ENCODE measurements around the gene WNT1.

WNT1 gene

DNA sequence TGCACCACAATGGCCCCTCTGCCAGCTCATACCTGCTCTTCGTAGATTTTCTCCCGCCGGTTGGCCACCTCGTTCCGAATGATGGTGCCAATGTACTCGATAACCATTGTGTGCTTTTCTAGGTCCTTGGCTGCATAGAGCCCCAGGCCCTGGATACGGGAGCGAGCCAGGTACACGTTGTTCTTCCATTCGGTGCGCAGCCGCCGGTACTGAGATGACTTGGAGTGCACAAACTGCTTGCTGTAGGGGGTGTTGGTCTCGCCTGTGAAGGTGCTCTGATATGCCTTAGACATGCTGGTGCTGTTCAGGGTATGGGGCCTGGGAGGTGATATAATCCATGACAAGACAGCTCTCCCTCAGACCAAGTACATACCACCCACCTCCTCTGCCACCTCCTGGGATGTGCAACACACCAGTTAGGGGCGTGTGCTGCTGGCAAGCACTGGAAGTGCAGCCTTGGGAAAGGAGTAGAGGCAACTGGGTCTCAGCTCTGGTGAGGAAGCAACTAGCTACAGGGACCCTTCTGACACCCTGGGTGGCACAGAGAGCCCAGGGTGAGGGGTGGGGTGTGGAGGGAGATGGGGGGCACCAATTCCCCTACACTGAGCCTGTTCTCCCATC, 44.5 kb downstream of the WNT1 start:
- no peaks in the 10 kb centered on the region for H3K79me2 ChIP-seq (ENCODE audit: insufficient read depth, low read length)
- no peaks in the 10 kb centered on the region for H3K9me3 ChIP-seq (ENCODE audit: low read length)
- H4K20me1 ChIP-seq (ENCODE audit: insufficient read depth, low read length): no peaks in the 10 kb centered on the region
- peaks cover 4% of the 10 kb centered on the region; the same call in 1 of the 2 replicates for H3F3A ChIP-seq (ENCODE audit: insufficient read depth, low read length)
- H3K27me3 ChIP-seq (ENCODE audit: insufficient read depth, low read length): no peaks in the 10 kb centered on the region
- H3K9ac ChIP-seq (ENCODE audit: low read length): no peak overlapping the region
- H3K9me2 ChIP-seq (ENCODE audit: low read depth, low read length): no peaks in the 10 kb centered on the region
- no peak overlapping the region for H3K27ac ChIP-seq (ENCODE audit: low read depth, low read length, poor library complexity, severe bottlenecking)
- peaks cover 70% of the 10 kb centered on the region for H3K36me3 ChIP-seq (ENCODE audit: insufficient read depth, low read length)
- TF ChIP-seq EZH2 (IDR thresholded peaks at IDR 0.05; ENCODE audit: borderline replicate concordance, low read length): no peak
- TF ChIP-seq, protein P1, sequence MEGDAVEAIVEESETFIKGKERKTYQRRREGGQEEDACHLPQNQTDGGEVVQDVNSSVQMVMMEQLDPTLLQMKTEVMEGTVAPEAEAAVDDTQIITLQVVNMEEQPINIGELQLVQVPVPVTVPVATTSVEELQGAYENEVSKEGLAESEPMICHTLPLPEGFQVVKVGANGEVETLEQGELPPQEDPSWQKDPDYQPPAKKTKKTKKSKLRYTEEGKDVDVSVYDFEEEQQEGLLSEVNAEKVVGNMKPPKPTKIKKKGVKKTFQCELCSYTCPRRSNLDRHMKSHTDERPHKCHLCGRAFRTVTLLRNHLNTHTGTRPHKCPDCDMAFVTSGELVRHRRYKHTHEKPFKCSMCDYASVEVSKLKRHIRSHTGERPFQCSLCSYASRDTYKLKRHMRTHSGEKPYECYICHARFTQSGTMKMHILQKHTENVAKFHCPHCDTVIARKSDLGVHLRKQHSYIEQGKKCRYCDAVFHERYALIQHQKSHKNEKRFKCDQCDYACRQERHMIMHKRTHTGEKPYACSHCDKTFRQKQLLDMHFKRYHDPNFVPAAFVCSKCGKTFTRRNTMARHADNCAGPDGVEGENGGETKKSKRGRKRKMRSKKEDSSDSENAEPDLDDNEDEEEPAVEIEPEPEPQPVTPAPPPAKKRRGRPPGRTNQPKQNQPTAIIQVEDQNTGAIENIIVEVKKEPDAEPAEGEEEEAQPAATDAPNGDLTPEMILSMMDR (IDR thresholded peaks at IDR 0.05; ENCODE audit: low read length): no peak
- no peak overlapping the region for H3K4me2 ChIP-seq (ENCODE audit: low read length)
- peaks cover 17% of the 10 kb centered on the region for H3K4me1 ChIP-seq (ENCODE audit: insufficient read depth, low read length, severe bottlenecking)
- no peak overlapping the region for H2AFZ ChIP-seq (ENCODE audit: low read length)
- H3K4me3 ChIP-seq (ENCODE audit: low read depth, low read length, poor library complexity, severe bottlenecking): no peak overlapping the region

DNA sequence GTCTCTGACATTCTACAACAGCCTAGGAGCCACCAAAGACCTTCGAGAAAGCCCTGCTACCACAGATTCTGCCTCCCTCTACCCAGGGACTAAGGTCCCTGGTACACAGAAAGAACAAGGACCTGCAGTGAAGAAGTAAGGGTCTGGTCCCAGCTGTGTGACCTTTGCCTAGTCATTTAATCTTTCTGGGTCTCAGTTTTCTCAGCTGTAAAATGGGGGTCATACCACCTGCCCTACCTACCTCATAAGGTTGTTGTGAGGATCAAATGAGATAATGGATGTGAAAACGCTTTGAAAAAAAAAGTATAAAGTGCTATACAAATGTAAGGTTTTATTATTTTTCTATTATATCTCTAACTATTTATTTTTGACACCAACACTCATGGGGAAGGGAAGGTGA, 45.7 kb downstream of the WNT1 start:
- H3K4me3 ChIP-seq (ENCODE audit: low read depth, low read length, poor library complexity, severe bottlenecking): no peak overlapping the region
- H3K79me2 ChIP-seq (ENCODE audit: insufficient read depth, low read length): no peaks in the 10 kb centered on the region
- peaks cover 81% of the 10 kb centered on the region for H3K36me3 ChIP-seq (ENCODE audit: insufficient read depth, low read length)
- no peaks in the 10 kb centered on the region for H3K27me3 ChIP-seq (ENCODE audit: insufficient read depth, low read length)
- H4K20me1 ChIP-seq (ENCODE audit: insufficient read depth, low read length): no peaks in the 10 kb centered on the region
- peaks cover 12% of the 10 kb centered on the region for H3K4me1 ChIP-seq (ENCODE audit: insufficient read depth, low read length, severe bottlenecking)
- H2AFZ ChIP-seq (ENCODE audit: low read length): no peak overlapping the region
- no peak overlapping the region for H3K27ac ChIP-seq (ENCODE audit: low read depth, low read length, poor library complexity, severe bottlenecking)
- TF ChIP-seq, protein P1 (IDR thresholded peaks at IDR 0.05; ENCODE audit: low read length): no peak
- no peak for TF ChIP-seq EZH2 (IDR thresholded peaks at IDR 0.05; ENCODE audit: borderline replicate concordance, low read length)
- H3K9me2 ChIP-seq (ENCODE audit: low read depth, low read length): no peaks in the 10 kb centered on the region
- peaks cover 4% of the 10 kb centered on the region; the same call in 1 of the 2 replicates for H3F3A ChIP-seq (ENCODE audit: insufficient read depth, low read length)
- no peak overlapping the region for H3K9ac ChIP-seq (ENCODE audit: low read length)
- H3K4me2 ChIP-seq (ENCODE audit: low read length): no peak overlapping the region
- H3K9me3 ChIP-seq (ENCODE audit: low read length): no peaks in the 10 kb centered on the region

DNA sequence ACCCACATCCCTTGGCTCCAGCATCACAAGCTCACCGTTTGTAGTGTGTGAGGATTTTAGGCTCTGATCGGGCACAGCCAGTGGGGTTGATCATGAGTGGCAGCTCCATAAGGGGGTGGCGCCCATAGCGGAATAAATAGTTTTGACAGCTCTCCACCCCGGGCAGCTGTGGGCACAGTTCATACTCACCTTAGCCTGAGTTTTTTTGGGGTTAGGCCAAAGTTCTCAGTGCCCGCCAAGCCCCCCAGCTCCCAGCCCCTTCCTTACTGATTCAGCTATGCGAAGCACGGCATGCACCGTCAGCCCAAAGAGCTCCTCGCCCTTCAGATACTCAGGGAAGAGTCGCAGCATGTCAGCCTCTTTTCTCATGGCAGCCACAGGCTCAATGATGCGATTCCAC, 46.4 kb downstream of the WNT1 start:
- Histone ChIP-seq H3K79me2 (ENCODE audit: insufficient read depth, low read length) (no peaks in the 10 kb centered on the region), H3K27me3 (ENCODE audit: insufficient read depth, low read length) (no peaks in the 10 kb centered on the region), H3K27ac (ENCODE audit: low read depth, low read length, poor library complexity, severe bottlenecking) (no peak overlapping the region), H3K9me2 (ENCODE audit: low read depth, low read length) (no peaks in the 10 kb centered on the region), H3K4me2 (ENCODE audit: low read length) (no peak overlapping the region), H3K4me1 (ENCODE audit: insufficient read depth, low read length, severe bottlenecking) (peaks cover 5% of the 10 kb centered on the region), H3K36me3 (ENCODE audit: insufficient read depth, low read length) (peaks cover 88% of the 10 kb centered on the region), H2AFZ (ENCODE audit: low read length) (no peak overlapping the region), H3K9me3 (ENCODE audit: low read length) (no peaks in the 10 kb centered on the region), H3K9ac (ENCODE audit: low read length) (no peak overlapping the region), H3K4me3 (ENCODE audit: low read depth, low read length, poor library complexity, severe bottlenecking) (no peak overlapping the region), H4K20me1 (ENCODE audit: insufficient read depth, low read length) (no peaks in the 10 kb centered on the region), H3F3A (ENCODE audit: insufficient read depth, low read length) (peaks cover 2% of the 10 kb centered on the region; the same call in 1 of the 2 replicates)
- TF ChIP-seq EZH2 (IDR thresholded peaks at IDR 0.05; ENCODE audit: borderline replicate concordance, low read length): no peak
- TF ChIP-seq, protein P1 (IDR thresholded peaks at IDR 0.05; ENCODE audit: low read length): no peak
